GM19372 (cell line): ENCODE measurements around the gene LUZP2.

Experiments used
- ATAC-seq: cut with Tn5 transposase; IDR thresholded peaks from one replicate; pipeline ENCODE4 v1.9.1; 2021; ENCODE audit warnings: mild to moderate bottlenecking, low read depth, moderate library complexity; ENCODE audit not compliant: unreplicated experiment

Gene LUZP2

DNA sequence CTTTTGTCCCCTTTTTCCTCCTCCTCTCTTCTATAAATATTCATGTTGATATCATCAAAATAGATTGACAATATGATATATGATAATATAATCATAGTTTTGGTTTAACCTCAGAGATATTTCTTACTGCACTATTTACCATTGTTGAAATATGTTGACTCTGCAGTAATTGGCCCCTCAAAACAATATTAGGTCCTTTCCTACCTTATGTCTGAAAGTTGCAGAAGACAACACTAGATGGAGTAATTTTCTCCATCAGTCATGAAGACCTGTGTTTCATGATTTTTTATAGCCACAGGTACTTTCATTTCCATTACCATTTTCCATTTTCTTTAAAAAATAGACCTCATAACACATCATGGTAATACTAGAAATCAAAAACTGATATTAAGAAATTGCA lies 284.4 kb downstream of the LUZP2 start:
- no peak for ATAC-seq

DNA sequence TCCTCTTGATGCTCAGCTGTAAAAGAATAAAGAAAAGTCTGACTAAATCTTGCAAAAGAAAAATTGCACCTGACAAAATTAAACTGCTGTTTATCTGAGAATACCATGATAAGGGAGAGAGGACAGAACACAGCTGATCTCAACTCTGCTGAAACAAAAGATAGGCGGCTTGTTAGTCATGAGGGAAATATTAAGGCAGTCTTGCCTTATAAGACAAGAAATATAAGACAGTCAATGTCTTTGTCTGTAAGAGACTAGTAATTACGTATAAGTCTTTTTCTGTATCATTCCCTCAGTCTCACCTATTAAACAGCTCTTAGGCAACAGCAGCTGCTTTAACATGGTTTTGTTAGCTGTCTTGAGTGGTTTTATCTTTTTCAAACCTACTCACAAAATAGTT lies 296.6 kb downstream of the LUZP2 start:
- ATAC-seq = no peak

GRCh38 chr11:24794064-24794463 lies 297.2 kb downstream of the LUZP2 start:
- ATAC-seq = no peak

DNA sequence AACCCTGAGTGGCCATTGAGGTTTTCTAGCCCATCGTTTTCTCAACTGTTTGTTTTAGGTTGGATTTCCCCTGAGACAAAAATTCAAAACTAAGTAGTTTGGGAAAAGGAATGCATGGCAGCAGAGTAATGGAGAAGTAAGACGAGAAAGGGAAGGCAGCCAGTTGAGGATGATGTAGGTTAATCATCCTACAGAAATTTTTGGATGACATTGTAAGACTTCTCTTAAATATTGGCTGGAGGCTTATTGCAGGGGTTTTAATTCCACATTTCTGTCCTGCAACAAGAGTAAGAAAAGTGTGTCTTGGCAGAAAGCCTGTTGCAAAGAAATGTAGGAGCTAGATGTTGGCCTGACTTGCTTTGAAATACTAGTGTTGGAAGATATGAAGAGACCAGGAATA lies 308.8 kb downstream of the LUZP2 start:
- ATAC-seq = no peak

GRCh38 chr11:24808173-24808572 lies 311.3 kb downstream of the LUZP2 start:
- no peak for ATAC-seq

- ATAC-seq = no peak
Observed at GRCh38 chr11:24819006-24819405, 322.2 kb downstream of the LUZP2 start.

DNA sequence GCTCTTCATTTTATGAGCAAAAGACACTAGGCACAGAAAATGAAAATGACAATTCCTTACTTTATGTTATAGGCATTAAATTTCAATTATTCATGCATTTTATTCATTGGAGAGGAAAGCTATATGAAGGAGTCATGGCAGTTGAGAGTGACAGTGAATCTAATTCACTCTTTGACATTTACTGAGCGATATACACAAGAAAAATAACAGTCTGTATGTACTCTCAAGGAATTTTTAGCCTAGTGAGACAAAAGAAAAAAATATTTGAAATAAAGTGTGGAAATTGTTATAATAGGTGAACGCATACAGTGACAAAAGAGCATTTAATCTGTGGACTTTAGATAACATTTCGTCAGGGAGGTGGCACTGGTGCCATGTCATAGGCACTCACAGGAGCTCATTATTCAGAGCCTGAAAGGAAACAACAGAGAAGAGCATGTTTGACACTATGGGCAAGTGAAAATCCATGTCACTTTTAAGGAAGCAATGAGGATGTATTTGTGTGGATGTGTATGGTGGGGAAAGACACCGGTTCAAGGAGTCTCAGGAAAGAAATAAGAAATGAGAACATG lies 323.1 kb downstream of the LUZP2 start:
- ATAC-seq = no peak

DNA sequence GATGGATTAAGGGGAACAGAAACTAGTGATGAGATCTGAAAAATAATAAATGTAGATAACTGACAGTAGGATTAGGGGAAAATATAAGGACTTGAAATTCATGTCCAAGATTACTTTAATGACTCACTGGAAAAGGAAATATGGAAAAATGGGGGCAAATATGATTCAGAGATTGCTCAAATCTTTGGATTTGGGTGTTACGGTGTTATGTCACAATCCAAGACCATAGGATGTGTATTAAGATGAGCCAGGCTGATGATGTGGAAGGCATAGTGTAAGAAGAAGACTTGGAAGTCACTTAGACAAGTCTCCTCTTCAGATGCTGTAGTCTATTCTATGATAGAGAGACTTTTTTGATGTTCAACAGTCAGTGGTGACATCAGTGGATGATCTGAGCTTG lies 323.7 kb downstream of the LUZP2 start:
- no peak for ATAC-seq

GRCh38 chr11:24828938-24829605 lies 332.2 kb downstream of the LUZP2 start:
- no peak for ATAC-seq

GRCh38 chr11:24833573-24833972 lies 336.7 kb downstream of the LUZP2 start:
- no peak for ATAC-seq

GRCh38 chr11:24837112-24837511 lies 340.3 kb downstream of the LUZP2 start:
- no peak for ATAC-seq

- ATAC-seq = no peak
Observed at GRCh38 chr11:24842308-24842707, 345.5 kb downstream of the LUZP2 start.

- no peak for ATAC-seq
Observed at GRCh38 chr11:24844406-24844805, 347.6 kb downstream of the LUZP2 start.

DNA sequence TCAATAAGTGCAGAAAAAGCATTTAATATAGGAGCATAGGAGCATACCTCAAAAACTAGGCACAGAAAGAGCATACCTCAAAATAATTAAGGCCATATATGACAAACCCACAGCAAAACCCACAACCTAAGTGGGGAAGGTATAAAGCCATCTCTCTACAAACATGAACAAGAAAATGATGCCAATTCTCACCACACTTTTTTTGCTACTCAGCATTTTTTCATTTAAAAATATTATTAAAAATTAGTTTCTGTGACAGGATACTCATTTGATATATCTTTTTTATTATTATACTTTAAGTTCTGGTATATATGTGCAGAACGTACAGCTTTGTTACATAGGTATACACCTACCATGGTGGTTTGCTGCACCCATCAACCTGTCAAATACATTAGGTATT lies 352.0 kb downstream of the LUZP2 start:
- no peak for ATAC-seq

DNA sequence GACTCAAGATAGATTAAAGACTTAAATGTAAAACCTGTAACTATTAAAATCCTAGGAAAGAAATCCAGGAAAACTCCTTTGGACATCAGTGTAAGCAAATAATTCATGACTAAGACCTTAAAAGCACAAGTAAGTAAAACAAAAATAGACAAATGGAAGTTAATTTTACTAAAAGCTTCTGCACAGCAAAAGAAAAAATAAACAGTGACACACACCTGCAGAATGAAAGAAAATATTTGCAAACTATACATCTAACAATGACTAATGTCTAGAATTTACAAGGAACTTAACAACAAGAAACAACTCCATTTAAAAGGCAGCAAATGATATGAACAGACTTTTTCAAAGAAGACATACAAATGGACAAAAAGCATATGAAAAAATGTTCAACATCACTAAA lies 359.1 kb downstream of the LUZP2 start:
- no peak for ATAC-seq

DNA sequence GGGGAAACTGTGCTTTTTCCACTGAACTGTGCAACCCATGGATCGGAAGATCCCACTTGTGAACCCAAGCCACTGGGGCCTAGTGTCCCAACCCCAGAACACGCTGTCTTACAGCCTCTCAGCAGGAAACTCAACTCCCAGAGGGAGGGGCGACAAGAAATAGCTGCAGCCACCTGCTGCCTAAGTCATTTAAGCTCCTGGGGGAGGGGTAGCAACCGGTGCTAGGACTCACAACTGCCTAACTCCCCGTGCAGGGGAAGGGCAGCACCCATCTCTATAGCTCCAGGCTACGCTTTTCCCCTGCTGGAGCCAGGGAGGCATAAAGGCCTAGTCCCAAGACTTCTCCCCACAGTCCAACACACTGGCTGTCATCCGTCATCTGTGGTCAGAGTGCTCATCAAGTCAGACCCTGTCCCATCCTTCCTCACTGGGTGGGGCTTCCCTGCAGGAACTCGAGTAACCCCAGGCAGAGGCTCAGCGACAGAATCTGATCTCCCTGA lies 363.0 kb downstream of the LUZP2 start:
- ATAC-seq = no peak

- no peak for ATAC-seq
Observed at GRCh38 chr11:24861440-24861839, 364.6 kb downstream of the LUZP2 start.

DNA sequence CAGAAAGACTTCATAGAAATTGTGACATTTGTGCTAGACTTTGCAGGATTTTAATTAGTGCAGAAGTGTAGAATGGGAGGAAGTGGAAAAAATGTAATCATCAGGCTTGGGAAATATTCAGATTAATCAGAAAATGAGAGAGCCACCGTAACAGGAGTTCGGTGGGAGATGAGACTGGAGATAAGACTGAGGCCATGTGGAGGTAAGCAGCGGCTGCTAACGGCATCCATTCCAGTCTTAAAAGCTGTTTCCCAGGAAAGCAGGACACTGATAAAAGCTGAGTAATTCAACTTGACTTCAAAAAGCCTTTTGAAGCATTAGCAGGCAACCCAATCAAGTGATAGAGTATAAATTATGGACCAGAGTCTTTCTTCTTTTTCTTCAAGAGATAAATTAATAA lies 369.9 kb downstream of the LUZP2 start:
- ATAC-seq = no peak

DNA sequence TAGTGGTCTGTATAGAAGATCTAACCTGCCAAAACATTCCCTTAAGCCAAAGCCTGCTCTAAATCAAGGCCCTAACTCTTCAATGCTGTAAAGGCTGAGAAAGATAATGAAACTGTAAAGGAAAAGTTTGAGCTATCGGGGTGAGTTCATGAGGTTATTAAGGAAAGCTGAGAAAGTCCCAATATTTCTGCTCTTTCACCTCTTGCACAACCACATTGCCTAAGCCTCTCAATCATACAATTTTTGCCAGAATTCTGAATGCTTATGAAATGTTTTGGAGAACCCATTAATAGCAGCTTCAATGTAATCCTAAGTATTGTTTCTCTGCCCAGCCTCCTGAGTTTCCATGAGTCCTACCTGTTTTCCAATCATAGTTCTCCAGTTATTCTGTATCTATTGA lies 373.2 kb downstream of the LUZP2 start:
- ATAC-seq = no peak

- ATAC-seq = no peak
Observed at GRCh38 chr11:24872186-24872585, 375.3 kb downstream of the LUZP2 start.

GRCh38 chr11:24872651-24873311 lies 375.9 kb downstream of the LUZP2 start:
- ATAC-seq = no peak

- no peak for ATAC-seq
Observed at GRCh38 chr11:24880962-24881361, 384.1 kb downstream of the LUZP2 start.
